ENCODE measurements around the gene SFTPB. TPM values are rescaled to one million over a fixed set of nuclear protein-coding genes. Genes with fewer than 3 reads are reported as not detected.
A peak's percentile ranks its signal among the peaks of the same experiment; 100 is the strongest.

SFTPB gene
- total RNA-seq, 8 experiments from 2014 or later: 0.16 to 0.77 (median 0.30) TPM

DNA sequence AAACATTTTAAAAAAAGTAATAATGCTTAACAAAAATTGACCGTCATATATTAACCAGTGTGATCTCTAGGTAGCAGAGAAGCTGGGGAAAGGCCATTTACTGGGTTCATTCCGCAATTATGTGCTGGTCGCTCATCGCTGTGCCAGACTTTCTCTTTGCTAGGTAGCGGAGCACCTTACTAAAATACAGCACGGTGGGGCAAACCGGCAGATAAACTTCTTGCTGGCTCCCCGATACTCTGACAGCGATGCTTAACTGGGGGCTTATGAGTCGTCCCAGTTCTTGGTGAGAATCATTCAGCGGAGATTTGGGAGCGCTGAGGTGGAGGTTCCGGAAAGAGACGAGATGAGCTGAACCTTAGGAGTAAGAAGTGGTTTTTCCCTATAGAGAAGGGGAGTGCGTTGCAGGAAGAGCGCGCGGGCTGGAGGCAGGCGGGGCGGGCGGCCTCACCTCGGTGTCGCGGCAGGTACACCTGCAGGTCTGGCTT, 56.7 kb downstream of the SFTPB start:
- Histone ChIP-seq H3K4me3 (peak overlapping the region; percentile 82 to 98 (median 84)), H3K4me1 (replicated peaks in 1 of 2) (peaks cover 6 to 23% of the 10 kb centered on the region in 2 donors), H3K27ac (peak overlapping the region; percentile 67 to 87)
- WGBS, 10 experiments: 0 to 33% (median 10%) methylated on average over 1 to 23 of the region's 24 CpGs; no CpG with 5 or more reads in 2 of the 10 experiments
- in situ Hi-C loops (cut with MboI; ENCODE audit: low pct_unique_long_range_greater_than_20kb in 2 of 9, low sequenced_read_pairs in 9 of 9, unreplicated experiment in 9 of 9): no loop called here
- ATAC-seq (replicated peaks in 6 of 8): peak in 3 of 8 experiments; percentile 4 to 9 (median 5)

Other genes with a start within 250 kb of the SFTPB start
- 1 to 10 TPM in 2 of 8 experiments, under 1 TPM in 6; 0.38 to 2.4 (median 0.67) TPM for gene SH2D6, start 249.5 kb downstream of the SFTPB start, total RNA-seq
- 100 to 1,000 TPM in 7 of 8 experiments, 10 to 100 TPM in 1; 64.8 to 340 (median 147) TPM for gene MAT2A, start 129.0 kb downstream of the SFTPB start, total RNA-seq
- 10 to 100 TPM; 16.1 to 40.2 (median 26.6) TPM for gene GGCX, start 106.7 kb downstream of the SFTPB start, total RNA-seq
- 10 to 100 TPM in 2 of 8 experiments, 1 to 10 TPM in 4, under 1 TPM in 2; 0.50 to 14.7 (median 2.0) TPM for gene VAMP8, start 90.6 kb downstream of the SFTPB start, total RNA-seq
- 10 to 100 TPM in 3 of 8 experiments, 1 to 10 TPM in 1, under 1 TPM in 3, not detected in 1; 0.27 to 50.2 (median 4.1) TPM for gene VAMP5, start 83.8 kb downstream of the SFTPB start, total RNA-seq
- gene RNF181, start 72.5 kb downstream of the SFTPB start, total RNA-seq: 100 to 1,000 TPM; 104 to 237 (median 191) TPM
- 10 to 100 TPM in 4 of 8 experiments, 1 to 10 TPM in 4; 3.6 to 19.8 (median 8.3) TPM for gene TMEM150A, start 65.5 kb downstream of the SFTPB start, total RNA-seq
- gene C2orf68, start 56.1 kb downstream of the SFTPB start, total RNA-seq: 10 to 100 TPM; 20.1 to 44.2 (median 27.8) TPM
- gene USP39, start 52.0 kb downstream of the SFTPB start, total RNA-seq: 10 to 100 TPM; 25.8 to 61.3 (median 38.9) TPM
- gene GNLY, start 26.2 kb upstream of the SFTPB start, total RNA-seq: under 1 TPM in 6 of 8 experiments, not detected in 2; 0.11 to 0.46 (median 0.29) TPM
- gene ATOH8, start 85.8 kb upstream of the SFTPB start, total RNA-seq: 1 to 10 TPM in 7 of 8 experiments, under 1 TPM in 1; 0.71 to 8.6 (median 1.8) TPM
- gene ST3GAL5, start 220.8 kb upstream of the SFTPB start, total RNA-seq: 10 to 100 TPM in 5 of 8 experiments, 1 to 10 TPM in 3; 2.9 to 84.6 (median 21.8) TPM